Lung (tissue), 12 donors: ENCODE results near the gene EFCAB11. TPM values are rescaled to one million over a fixed set of nuclear protein-coding genes. Genes with fewer than 3 reads are reported as not detected.

ENCODE experiments used
- ATAC-seq: fragments of 200-7000 bp; cut with Tn5 transposase; one replicate; pipeline ENCODE4 v1.9.1; 2020; ENCODE audit warnings: moderate number of reproducible peaks; ENCODE audit not compliant: insufficient read depth, low FRiP score
- DNase-seq, 3 donors: peaks; one replicate each; pipeline ENCODE4 v3.0.0-alpha.2; 2013 to 2017
- H3K27ac ChIP-seq, 2 donors: one replicate each; pipeline ENCODE4 v1.5.1; 2013; ENCODE audit warnings: mild to moderate bottlenecking in 2 of 2, moderate library complexity in 2 of 2, control low read depth in 1 of 2, inconsistent platforms in 1 of 2, low read depth in 1 of 2, low read length in 1 of 2
- H3K27me3 ChIP-seq, 3 donors: one replicate each; pipeline ENCODE4 v1.5.1; 2013; ENCODE audit warnings: low read length in 2 of 3; ENCODE audit not compliant: control insufficient read depth in 3 of 3, insufficient read depth in 3 of 3
- H3K36me3 ChIP-seq, 4 donors: one replicate each; pipeline ENCODE4 v1.5.1; 2013; ENCODE audit warnings: low read length in 4 of 4, mild to moderate bottlenecking in 1 of 4, moderate library complexity in 1 of 4; ENCODE audit not compliant: control insufficient read depth in 4 of 4, insufficient read depth in 4 of 4
- H3K4me1 ChIP-seq, 5 donors: one replicate each; pipeline ENCODE4 v1.5.1; 2013; ENCODE audit warnings: low read length in 5 of 5, mild to moderate bottlenecking in 2 of 5, moderate library complexity in 1 of 5; ENCODE audit not compliant: control insufficient read depth in 5 of 5, insufficient read depth in 5 of 5
- H3K4me3 ChIP-seq: one replicate; pipeline ENCODE4 v1.5.1; 2013; ENCODE audit warnings: mild to moderate bottlenecking, control low read depth, moderate library complexity
- H3K9ac ChIP-seq, 2 donors: one replicate each; pipeline ENCODE4 v1.5.1; 2013; ENCODE audit warnings: low read length in 2 of 2, control low read depth in 1 of 2; ENCODE audit not compliant: insufficient read depth in 1 of 2
- H3K9me3 ChIP-seq, 4 donors: one replicate each; pipeline ENCODE4 v1.5.1; 2013; ENCODE audit warnings: low read length in 3 of 4, mild to moderate bottlenecking in 1 of 4, moderate library complexity in 1 of 4; ENCODE audit not compliant: control insufficient read depth in 4 of 4, insufficient read depth in 3 of 4
- WGBS, 2 donors: extraction: QIAGEN DNeasy Blood & Tissue Kit; methylation state at CpG; one replicate each; pipeline ENCODE4 v1.1.7; 2013; 5-methylcytosine and 5-hydroxymethylcytosine counted together
- polyA plus RNA-seq, 2 donors: library from polyadenylated mRNA; stranded (reverse); fragments of 200-250 nt; gene quantifications; one replicate each; pipeline ENCODE4 v1.2.1, GENCODE V29; 2013
- total RNA-seq, 2 donors: library from RNA; depleted of rRNA in 1 of 2; stranded (reverse); fragments of >200 nt in 1 of 2; gene quantifications; one replicate each; pipeline ENCODE4 v1.2.1, GENCODE V29; 2014 to 2021
- TF ChIP-seq, protein P1 (sequence below): IDR thresholded peaks from 2 replicates; pipeline ENCODE4 v1.5.1; 2012; ENCODE audit warnings: mild to moderate bottlenecking; ENCODE audit errors: control extremely low read depth, extremely low read depth
- donor health status: control.
- donor health status: control.
- donor health status: Bipolar disorder and iron deficiency.
- donor health status: healthy.
- donor health status: DM: yes; HTN: yes; CAD: no.

EFCAB11 gene
- total and polyA plus RNA-seq, 4 donors: 2.9 to 13.0 (median 6.1) TPM

DNA sequence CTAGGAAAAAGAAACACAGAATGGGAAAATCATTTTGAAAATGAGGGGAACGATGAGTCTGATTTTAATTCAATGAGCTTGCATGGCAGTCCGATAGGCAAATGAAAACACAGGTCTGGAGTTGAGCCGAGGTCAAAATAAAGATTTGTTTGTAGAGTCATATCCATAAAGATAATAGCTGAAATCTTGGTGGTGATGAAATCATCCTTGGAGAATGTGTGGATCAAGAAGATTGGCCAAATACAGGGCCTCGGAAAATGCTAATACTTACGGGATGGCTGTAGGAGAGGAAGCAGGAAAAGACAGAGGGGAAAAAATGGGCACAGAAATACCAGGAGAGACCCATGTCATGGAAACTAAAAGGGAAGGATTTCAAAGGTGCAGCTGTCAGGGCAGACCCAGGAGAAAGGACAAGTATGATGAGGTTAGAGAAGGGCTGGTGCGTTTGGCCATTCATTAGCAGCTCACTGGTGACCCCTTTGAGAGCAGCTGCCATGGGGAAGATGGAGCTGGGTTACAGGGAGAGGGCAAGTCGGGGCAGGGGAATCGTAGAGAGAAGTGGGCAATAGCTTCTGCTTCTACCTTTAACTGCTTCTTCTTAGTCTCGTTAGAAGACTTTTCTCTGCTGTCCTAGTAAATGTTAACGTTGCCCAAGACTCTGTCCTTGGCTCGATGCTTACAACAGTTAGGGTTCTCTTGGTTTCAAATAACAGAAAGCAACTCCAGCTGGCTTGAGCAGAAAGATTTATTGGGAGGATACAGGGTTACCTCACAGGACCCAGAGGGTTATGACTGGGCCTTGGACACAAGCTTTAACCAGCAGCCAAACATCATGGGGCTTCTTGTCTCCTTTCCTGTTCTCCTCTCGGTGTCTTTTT is 161.8 kb downstream of the EFCAB11 start:
- Histone ChIP-seq H3K27ac (no peak overlapping the region), H3K4me1 (no peaks in the 10 kb centered on the region), H3K9ac (no peak overlapping the region), H3K36me3 (no peaks in the 10 kb centered on the region), H3K27me3 (no peaks in the 10 kb centered on the region), H3K9me3 (peaks cover 0 to 4% (median 0%) of the 10 kb centered on the region in 4 donors), H3K4me3 (no peak overlapping the region)
- TF ChIP-seq, protein P1, sequence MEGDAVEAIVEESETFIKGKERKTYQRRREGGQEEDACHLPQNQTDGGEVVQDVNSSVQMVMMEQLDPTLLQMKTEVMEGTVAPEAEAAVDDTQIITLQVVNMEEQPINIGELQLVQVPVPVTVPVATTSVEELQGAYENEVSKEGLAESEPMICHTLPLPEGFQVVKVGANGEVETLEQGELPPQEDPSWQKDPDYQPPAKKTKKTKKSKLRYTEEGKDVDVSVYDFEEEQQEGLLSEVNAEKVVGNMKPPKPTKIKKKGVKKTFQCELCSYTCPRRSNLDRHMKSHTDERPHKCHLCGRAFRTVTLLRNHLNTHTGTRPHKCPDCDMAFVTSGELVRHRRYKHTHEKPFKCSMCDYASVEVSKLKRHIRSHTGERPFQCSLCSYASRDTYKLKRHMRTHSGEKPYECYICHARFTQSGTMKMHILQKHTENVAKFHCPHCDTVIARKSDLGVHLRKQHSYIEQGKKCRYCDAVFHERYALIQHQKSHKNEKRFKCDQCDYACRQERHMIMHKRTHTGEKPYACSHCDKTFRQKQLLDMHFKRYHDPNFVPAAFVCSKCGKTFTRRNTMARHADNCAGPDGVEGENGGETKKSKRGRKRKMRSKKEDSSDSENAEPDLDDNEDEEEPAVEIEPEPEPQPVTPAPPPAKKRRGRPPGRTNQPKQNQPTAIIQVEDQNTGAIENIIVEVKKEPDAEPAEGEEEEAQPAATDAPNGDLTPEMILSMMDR: no peak
- no peak for ATAC-seq
- DNase-seq: no peak
- 82 to 91% methylated on average over 12 of the region's 12 CpGs for WGBS, 2 donors

DNA sequence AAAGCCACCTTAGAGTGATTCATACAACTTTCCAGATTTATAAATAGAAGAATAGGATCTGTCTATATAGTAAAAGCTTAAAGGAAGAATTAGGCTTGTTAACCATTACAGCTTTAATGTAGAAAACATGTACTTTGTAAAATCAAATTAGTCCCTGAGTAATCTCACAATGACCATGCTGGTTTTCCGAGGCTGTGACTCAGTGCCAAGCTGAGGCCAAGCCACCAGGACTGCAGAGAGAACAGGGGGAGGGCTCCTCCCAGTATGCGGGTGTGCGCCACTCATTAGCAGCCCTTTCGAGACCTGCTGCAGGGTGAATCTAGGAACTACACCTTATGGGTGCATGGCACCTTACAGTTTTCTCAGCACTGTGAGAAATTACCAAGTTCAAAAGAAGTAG is 167.0 kb downstream of the EFCAB11 start:
- TF ChIP-seq, protein P1: no peak
- H3K27me3 ChIP-seq: no peaks in the 10 kb centered on the region
- H3K36me3 ChIP-seq: no peaks in the 10 kb centered on the region
- H3K27ac ChIP-seq: no peak overlapping the region
- WGBS, 2 donors: 96% methylated on average over 4 of the region's 4 CpGs
- H3K9me3 ChIP-seq: no peaks in the 10 kb centered on the region
- ATAC-seq (no peak), DNase-seq (no peak)
- no peaks in the 10 kb centered on the region for H3K4me1 ChIP-seq
- H3K9ac ChIP-seq: no peak overlapping the region
- no peak overlapping the region for H3K4me3 ChIP-seq

DNA sequence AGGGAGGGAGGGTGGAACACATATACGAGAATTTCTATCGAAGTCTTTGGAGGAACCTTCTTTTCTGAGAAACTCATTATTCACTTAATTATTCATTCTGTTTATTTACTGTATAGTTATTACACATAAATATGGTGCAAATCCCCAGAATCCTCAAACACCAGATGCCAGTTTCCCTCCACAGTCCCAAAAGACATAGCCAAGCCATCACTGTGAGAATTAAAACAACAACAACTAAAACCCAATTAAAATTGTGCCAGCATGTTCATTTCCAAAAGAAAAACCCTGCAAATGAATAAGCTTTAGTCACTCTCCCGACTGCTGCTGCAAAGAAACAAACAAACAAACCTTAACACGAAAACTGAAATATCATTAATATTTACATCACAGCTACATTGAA is 173.5 kb downstream of the EFCAB11 start:
- Histone ChIP-seq H3K9me3 (no peaks in the 10 kb centered on the region), H3K4me1 (no peaks in the 10 kb centered on the region), H3K36me3 (no peaks in the 10 kb centered on the region), H3K4me3 (no peak overlapping the region), H3K27me3 (no peaks in the 10 kb centered on the region), H3K9ac (no peak overlapping the region), H3K27ac (no peak overlapping the region)
- DNase-seq: no peak
- WGBS, 2 donors: 93% methylated on average over 4 of the region's 4 CpGs
- no peak for ATAC-seq
- TF ChIP-seq, protein P1: no peak
